ENCODE results near the gene TRRAP.
"Not testable (repeated sequence)": the region's sequence is repeated elsewhere in the genome, so short reads cannot be mapped to it uniquely, and the experiment has no call there.

The TRRAP gene

DNA sequence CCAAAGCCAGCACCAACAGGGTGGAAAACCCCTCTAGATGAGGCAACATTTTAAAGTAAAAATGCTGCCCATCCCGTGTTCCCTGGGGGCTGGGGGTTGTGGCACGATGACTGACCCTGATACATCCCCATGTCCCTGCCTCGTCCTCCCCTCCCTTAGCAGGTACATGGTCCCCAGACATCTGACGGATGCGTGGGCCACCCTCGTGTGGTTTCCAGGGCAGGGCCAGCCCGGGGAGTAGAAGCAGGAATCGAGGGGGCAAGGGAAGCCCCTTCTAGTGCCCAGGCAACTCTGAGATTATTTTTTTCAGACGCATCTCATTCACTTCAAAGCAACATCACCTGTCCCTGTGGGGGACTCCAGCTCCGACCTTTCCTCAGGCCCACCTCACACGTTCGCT, 12.0 kb upstream of the TRRAP start:
- no peak for DNase-seq (ENCODE audit: low read depth)

DNA sequence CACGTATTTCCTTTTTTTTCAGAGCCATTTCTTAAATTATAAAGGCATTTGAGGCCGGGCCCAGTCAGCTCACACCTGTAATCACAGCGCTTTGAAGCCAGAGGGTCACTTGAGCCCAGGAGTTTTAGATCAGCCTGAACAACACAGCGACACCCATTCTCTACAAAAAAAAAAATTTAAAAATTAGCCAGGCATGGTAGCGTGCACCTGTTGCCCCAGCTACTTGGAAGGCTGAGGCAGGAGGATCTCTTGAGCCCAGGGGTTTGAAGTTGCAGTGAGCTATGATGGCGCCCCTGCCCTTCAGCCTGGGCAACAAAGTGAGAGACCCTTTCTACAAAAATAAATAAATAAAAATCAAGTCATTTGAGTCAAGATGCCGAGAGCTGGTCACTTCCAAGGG, 11.6 kb upstream of the TRRAP start:
- DNase-seq (ENCODE audit: low read depth), result no peak

DNA sequence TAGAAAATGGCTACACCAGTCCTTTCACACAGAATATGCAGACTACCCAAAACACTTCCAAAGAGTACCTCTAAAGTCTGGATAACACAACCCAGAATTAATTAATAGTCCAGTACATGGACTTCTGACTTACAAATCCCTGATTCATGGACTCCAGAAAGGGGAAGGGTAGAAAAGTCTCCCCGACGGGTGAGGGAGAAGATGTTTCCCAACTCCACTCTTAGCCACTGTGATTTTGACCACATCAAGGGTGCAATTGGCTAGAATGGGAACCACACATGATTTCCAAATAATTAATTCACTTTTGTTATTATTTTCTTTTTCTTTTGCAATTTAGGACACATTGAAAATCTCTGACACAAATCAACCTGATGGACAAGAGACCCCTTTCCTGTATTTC, 9.9 kb upstream of the TRRAP start:
- DNase-seq (ENCODE audit: low read depth), result no peak

DNA sequence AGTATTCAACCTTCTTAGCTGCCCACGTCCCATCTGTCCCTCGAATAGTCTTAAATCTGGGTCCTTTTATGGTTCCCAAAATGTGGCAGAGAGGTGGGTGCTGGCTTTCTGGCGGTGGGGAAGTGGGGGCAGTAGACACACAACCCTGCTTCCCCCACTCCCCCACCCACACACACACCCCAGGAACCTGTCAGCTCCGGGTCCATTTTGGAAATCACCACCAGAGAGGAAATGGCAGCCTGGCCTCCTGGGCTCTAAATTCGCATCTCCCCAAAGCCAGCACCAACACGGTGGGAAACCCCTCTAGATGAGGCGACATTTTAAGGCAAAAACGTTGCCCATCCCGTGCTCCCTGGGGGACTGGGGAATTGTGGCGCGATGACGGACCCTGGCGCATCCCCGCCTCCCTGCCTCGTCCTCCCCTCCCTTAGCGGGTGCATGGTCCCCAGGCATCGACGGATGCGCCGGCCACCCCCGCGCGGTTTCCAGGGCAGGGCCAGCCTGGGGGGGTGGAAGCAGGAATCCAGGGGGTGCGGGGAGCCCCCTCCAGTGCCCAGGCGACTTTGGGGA, 9.2 kb upstream of the TRRAP start:
- no peak for DNase-seq (ENCODE audit: low read depth)

DNA sequence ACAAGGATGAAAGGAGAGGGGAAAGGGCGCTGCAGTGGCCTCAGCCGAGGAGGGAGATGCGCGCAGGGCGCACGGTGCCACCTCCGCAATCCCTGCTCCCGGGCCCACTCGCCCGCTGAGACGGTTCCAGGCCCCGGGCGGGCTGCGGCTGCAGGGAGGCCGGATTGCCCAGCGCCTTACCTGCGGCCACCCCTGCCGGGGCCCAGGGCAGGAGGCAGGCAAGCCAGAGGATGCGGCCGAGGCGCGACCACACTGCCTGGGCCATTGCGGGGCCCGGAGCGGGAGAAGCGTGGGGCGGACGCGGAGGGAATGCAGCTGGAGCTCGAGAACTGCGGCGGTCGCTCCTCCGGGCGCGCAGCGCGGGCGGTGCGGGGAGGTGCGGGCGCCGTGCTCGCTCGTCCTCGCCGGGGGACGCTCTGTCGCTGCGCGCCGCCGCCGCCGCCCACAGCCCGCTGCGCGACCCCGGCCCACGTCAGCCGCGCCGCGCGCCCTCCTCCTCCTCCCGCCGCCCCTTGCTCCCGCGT, 8.7 kb upstream of the TRRAP start, which contains the start of gene TMEM130:
Gene TMEM130, minus strand, starts transcription at position 418 of the 524 bp plus-strand sequence. Its CDS starts 153 bp downstream, at position 265.
- DNase-seq (ENCODE audit: low read depth), result no peak

DNA sequence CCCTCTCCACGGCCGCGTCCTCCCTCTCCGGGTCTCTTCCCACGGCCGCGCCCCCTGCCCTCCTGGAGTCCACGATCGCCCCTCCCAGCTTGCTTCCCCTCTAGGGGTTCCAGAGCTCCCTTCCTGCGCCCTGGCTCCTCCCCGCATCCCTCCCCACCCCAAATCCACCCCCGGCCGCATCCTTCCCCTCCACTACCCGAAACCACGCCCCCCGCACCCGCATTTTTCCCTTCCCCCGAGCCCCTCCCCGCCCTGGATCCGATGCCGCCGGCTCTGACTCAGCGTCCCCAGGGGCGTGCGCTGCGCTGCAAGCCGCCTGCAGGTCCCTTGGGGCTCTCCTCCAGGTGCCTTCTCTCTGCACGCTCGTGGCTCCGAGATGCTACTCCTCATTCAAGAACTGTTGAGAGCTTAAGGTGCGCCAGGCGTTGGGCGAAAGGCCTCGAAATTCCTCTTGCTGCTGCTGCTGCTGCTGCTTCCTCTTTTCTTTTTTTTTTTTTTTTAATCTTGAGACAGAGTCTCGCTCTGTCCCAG, 8.1 kb upstream of the TRRAP start:
- peak; percentile 58 for DNase-seq (ENCODE audit: low read depth)

DNA sequence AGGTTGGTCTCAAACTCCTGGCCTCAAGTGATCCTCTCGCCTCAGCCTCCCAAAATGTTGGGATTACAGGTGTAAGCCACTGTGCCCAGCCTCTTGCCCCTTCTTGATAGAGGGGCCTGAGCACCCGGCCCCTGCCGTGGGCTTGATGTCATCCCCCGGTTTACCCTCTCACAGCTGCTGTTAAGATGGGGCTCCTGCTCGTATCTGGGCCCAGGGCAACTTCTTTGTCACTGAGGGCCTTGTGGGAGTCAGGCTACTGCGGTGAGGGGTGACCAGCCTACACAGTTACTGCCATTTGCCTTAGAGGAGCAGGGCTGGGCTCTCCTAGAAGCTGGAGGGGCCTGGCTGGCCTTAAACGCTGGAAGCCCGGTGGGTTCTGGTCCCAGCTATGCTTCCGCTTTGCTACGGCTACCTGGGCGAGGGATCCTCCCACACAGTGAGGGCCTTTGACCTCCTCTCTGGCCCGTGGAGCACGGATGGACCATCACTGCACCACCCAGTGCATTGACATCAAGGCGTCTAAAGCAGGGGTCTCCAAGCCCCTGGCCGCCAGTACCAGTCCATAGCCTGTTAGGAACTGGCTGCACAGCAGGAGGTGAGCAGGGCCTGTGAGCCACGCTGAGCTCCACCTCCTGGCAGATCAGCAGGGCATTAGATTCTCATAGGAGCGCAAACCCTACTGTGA, 7.4 kb upstream of the TRRAP start:
- DNase-seq (ENCODE audit: low read depth), result no peak

DNA sequence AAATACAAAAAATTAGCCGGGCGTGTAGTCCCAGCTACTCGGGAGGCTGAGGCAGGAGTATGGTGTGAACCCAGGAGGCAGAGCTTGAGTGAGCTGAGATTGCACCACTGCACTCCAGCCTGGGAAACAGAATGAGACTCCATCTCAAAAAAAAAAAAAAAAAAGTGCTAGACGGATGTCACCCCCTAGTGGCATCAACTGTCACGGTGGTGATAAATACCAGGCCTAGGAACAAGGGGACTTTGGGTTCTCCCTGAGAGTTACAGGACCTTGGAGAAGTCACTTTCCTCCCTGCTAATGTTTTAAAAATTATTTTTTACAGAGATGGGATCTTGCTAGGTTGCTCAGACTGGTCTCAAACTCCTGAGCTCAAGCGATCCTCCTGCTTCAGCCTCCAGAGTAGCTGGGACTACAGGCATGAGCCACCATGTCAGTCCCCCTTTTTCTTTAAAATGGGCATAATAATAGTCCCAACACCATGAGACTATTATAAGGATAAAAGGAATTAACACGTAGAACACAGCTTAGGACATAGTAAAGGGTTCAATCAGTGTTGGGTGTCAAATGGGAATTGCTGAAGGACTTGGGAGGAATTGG, 5.9 kb upstream of the TRRAP start:
- DNase-seq (ENCODE audit: low read depth), result no peak

DNA sequence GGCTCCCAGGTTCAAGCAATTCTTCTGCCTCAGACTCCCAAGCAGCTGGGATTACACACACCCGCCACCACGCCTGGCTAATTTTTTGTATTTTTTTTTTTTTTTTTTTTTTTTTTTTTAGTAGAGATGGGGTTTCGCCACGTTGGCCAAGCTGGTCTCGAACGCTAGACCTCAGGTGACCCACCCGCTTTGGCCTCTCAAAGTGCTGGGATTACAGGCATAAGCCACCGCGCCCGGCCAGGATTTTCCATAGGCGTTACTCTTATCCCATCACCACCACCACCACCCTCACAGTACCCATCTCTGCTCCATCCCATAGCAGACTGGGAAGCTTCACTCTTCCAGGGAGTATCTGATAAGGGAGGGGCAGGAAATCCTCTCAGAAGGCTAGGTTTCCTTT, 4.7 kb upstream of the TRRAP start:
- not testable (repeated sequence) for DNase-seq (ENCODE audit: low read depth)

DNA sequence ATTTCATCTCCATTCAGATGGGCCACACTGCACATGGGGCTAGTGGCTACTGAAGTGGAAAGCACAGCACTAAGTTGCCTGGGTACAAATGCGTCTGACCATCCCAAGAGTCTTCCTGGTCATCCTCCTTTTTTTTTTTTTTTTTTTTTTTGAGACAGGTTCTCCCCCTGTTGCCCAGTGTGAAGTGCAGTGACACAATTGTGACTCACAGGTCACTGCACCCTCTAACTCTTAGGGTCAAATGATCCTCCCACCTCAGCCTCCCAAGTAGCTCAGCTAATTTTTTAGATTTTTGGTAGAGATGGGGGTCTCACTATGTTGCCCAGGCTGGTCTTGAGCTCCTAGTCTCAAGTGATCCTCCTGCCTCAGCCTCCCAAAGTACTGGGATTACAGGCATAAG, 3.4 kb upstream of the TRRAP start:
- DNase-seq (ENCODE audit: low read depth), result no peak

DNA sequence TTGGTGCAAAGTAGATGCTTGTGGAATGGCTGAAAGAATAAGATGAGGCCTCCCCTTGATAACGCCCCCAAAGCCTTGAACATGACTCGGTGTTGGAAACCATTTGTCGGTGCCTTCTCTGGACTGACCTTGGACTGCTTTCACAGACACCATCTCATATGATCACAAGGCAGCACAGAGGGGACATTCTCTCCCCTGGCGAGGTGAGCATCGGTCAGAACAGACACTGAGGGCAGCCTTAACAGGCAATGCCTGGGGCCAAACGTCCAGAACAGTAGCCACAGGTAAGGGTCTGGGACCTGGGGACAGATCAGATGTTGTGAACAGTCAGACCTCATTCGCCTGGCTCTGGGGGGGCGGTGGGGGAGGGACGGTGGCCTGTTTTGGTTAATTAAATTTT, 2.8 kb upstream of the TRRAP start:
- no peak for DNase-seq (ENCODE audit: low read depth)

DNA sequence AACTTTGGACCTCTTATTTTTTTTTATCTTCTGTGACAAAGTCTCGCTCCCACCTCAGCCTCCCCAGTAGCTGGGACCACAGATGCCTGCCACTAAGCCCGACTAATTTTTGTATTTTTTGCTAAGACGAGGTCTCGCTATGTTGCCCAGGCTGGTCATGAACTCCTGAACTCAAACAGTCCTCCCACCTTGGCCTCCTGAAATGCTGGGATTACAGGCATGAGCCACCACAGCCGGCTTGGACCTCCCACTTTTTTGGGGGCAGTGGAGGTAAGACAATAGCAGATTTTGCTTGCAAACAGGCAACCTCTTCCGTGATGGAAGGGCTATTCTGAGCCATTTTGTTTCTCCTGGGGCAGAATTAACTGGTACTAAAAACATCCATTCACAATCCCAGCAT, 1.2 kb upstream of the TRRAP start:
- DNase-seq (ENCODE audit: low read depth), result no peak

DNA sequence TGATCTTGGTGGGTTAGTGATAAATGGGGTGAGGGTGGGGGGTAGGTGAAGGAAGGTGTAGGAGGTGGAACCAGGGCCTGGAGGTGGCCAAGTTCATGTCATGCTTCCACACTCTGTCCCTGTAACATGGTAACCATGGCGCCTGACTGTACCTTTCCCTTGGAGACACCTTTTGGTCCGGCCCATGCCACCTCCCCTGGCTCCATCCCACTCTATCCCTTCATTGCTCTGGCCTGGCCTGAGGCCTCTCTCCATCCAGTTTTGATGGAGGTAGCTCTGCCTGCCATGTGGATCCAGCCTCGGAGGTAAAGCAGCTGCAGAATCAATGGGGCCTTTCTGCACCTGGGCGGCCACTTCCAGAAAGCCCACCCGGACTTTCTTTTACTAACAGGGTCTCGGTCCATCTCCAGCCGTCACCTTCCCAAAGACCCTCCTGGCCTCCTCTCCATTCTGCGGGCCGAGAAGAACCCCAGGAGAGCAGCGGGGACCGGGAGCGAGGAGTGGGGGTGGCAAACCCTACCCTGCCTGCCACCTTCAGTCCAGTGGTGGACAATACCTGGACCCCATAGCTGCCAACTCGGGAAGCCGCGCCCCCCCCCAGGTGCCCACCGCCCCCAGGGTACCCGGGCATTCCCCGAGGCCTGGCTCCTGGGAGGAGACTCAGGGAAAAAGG, 504 bp upstream of the TRRAP start:
- no peak for DNase-seq (ENCODE audit: low read depth)

DNA sequence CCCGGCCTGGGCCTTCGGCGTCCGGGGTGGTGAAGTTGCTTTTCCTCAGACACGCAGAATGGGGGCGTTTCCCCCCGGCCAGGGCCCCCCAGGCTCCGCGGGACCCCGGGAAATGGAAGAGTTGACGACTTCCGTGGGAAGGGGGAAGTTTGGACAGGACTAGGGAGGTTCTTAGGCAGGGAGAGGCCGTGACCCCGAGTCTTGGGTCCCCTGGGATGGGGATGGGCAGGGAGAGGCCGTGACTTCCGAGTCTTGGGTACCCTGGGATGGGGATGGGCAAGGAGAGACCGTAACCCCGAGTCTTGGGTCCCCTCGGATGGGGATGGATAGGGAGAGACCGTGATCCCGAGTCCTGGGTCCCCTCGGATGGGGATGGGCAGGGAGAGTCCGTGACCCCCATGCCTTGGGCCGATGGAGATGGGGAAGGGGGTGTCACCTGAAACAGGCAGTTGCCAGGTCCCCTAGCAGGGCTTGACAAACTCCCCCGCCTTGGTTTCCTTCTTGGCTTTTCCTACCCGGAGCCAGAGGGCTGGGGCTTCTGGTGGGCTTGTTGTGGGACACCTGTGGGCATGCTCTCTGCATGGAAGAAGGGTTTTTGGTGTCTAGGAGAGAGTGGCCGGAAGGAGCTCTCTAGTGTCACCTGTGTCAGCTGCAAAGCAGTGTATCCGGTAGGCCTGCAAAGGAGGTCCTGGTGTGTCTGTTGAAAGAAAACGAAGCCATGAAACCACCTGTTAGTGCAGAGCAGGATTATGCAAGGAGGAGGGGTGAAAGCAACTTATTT, 1.1 kb downstream of the TRRAP start:
- DNase-seq (ENCODE audit: low read depth), result peak; percentile 38

DNA sequence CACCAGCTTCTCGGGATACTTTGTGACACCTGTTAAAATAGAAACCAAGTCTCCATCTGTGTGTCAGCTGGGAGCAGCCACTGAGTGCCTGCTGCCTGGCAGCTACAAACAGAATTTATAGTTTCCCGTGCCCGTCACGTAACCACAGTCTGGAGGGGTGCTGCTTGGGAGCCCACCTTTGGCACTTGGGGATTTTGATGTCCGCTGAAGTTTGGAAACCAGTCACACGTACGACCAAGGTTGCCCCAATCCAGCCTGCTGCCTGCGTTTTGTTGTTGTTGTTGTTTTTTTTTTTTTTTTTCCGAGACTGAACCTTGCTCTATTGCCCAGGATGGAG, 1.6 kb downstream of the TRRAP start:
- DNase-seq (ENCODE audit: low read depth), result no peak

DNA sequence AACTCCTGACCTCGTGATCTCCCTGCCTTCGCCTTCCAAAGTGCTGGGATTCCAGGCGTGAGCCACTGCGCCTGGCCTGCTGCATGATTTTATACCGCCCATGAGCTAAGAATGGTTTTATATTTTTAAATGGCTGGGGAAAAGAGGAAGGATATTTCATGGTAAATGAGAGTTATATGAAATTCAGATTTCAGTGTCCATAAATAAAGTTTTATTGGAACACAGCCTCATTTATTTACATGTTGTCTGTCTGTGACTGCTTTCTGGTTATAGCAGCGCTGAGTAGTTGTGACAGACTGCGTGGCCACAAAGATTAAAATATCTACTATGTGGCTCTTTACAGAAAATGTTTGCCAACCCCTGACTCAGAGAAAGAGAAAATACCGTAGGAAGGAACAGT, 2.2 kb downstream of the TRRAP start:
- no peak for DNase-seq (ENCODE audit: low read depth)

DNA sequence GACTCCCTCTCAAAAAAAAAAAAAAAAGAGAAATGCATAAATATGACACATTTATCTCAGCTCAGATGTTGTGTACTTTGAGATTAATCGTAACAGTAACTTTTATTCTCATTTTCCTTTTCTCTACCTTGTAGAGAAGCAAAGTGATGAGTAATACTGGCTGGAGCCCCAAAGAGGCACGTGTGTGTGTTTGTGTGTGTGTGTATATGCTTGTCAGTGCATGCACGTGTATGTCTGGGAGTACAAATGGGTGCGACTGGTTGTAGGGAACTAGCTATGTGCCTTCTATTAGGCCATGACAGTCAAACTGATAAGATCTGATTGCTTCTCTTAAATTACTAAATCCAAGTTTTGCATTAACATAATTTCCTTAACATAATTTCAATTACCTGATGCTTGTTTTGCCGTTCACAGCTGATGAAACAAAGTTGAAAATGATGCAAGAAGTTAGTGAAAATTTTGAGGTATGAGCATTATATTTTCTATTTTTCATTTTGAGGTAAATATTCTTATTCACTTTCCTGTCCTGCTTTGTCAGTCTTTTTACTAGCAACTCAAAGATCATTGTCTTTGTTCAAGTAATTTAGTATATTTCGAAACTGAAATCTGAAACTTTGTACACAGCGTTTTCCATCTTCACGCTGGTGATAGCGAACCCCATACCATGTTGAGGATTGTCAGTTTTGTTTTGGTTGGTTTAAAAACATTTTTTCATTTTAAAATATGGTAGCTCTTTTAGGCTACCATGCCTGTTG, 3.4 kb downstream of the TRRAP start:
- DNase-seq (ENCODE audit: low read depth), result no peak

DNA sequence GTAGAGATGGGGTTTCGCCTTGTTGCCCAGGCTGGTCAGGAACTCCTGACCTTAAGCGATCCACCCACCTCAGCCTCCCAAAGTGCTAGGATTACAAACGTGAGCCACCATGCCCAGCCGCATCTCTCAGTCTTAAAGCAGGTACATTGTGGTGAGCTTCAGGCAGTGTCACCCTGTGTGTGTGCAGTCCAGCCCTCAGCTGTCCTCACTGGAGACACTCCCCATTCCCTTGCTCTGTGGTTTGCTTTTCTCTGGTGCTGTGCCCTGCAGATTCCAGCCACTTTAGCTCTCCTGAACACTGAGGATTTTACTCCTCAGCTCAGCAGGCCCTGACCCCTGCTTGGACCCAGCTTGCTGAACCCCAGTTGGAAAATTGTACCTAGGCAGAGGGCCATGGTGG, 6.1 kb downstream of the TRRAP start:
- no peak for DNase-seq (ENCODE audit: low read depth)

DNA sequence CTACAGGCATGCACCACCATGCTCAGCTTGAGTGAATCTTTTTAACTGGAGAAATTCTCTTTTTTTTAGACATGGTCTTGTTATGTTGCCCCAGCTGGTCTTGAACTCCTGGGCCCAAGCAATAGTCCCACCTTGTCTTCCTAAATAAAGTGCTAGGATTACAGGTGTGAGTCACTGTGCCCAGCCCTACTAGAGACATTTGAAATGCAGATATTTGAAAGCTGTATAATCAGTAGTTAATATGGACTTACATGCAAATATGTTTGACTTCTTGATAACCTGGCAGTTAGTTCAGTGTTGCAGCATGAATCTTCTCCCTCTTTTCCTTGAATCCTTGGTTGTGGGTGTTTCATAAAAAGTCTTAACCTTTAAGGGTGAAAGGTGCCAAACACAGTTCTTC, 8.7 kb downstream of the TRRAP start:
- DNase-seq (ENCODE audit: low read depth), result no peak

DNA sequence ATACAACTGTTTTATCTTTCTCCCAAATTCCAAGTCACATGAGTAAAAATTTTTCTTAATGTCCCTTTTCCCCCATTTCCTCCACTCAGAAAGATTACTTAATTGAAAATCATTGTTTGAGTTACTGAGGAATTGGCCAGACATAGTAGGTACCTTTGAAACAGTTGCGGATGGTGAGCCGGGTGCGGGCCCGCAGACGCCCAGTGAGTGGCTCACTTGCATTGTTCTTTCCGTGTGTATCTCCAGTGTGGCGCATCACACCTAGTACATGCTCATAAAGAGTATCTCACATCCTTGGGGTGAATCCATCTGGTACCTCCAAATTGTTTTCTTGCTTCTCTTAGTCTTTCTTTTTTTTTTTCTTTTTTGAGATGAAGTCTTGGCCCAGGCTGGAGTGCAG, 14.3 kb downstream of the TRRAP start:
- no peak for DNase-seq (ENCODE audit: low read depth)

DNA sequence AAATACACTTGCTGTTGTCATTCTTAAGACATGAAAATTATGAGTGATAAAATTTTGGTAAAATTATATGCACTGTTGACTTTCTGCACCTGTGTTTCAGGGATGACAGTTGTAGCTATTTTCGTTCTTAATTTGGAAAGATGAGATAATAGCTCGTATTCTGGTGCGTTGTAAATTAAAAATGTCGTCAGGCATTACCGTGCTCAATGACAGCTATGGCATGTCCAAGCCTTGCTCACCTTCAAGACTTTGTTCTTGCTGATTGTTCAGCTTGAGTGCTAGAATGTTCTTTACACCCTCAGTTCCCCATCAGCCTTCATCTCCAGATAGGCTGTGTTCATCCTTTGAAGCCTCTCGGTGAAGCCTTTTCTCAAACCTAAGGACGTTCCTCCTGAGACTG, 21.5 kb downstream of the TRRAP start:
- DNase-seq (ENCODE audit: low read depth), result no peak
